ENCODE measurements around the gene GUCA2B. TPM values are rescaled to one million over a fixed set of nuclear protein-coding genes. Genes with fewer than 3 reads are reported as not detected.

GUCA2B gene
- total RNA-seq, 2 donors from 2014 or later, result not detected

DNA sequence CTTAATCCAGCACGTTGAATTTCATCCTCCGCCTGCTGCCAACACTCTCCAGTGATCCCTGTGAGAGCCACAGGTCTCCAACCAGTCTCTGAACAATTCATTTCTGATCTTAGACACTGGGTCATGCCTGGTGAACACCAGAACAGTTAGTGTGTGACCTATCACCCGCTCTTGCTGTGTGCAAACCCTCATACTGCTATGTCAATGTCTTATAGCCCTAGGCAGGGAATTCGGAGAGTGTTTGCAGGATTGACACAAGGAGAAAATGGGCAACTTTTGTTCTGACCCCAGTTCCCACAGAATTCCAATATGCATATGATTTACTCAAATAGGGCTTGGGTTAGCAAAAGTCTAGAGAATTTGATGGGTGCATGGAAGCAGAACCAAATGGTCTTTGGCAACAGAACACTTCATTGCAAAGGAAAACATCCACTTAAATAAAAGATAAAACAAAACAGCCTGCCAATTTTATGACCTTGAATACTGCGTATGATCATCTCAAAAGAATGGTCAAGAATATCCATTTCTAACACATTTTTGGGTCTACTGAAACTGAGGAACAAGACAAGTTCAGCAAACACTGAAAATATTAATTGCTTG, 23.0 kb upstream of the GUCA2B start:
- no peaks in the 10 kb centered on the region for H3K4me1 ChIP-seq
- H3K36me3 ChIP-seq, result no peaks in the 10 kb centered on the region
- DNase-seq (ENCODE audit: low spot score), result no peak
- no peaks in the 10 kb centered on the region for H3K9me3 ChIP-seq
- no peak overlapping the region for H3K4me3 ChIP-seq
- no peak overlapping the region for H3K27ac ChIP-seq
- no peaks in the 10 kb centered on the region for H3K27me3 ChIP-seq
- no peak for TF ChIP-seq CTCF (IDR thresholded peaks at IDR 0.05)

DNA sequence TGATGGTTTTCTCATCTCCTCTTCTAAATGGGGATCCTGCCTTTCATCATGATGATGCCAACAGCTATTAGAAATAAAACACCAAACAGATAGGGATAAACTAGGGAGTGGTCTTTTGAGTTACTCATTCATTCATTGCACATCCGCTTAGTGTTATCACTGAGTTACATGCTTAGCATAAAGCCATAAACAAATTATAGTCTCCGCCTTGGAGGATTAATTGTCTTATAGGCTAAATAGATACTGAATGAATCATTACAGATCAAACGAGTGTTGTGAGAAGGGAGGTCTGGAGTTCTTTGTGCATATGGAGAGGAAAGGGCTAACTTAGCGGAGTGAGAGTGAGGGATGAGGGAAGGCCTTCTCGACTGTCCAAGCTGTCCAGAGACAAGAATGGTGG, 19.8 kb upstream of the GUCA2B start:
- Histone ChIP-seq H3K36me3 (no peaks in the 10 kb centered on the region), H3K4me1 (no peaks in the 10 kb centered on the region), H3K27ac (no peak overlapping the region), H3K9me3 (no peaks in the 10 kb centered on the region), H3K27me3 (no peaks in the 10 kb centered on the region), H3K4me3 (no peak overlapping the region)
- no peak for TF ChIP-seq CTCF (IDR thresholded peaks at IDR 0.05)
- no peak for DNase-seq (ENCODE audit: low spot score)

GRCh38 chr1:42133809-42134526, 19.2 kb upstream of the GUCA2B start:
- H3K9me3 ChIP-seq, result no peaks in the 10 kb centered on the region
- no peak for DNase-seq (ENCODE audit: low spot score)
- no peaks in the 10 kb centered on the region for H3K4me1 ChIP-seq
- no peaks in the 10 kb centered on the region for H3K36me3 ChIP-seq
- H3K4me3 ChIP-seq, result no peak overlapping the region
- H3K27ac ChIP-seq, result no peak overlapping the region
- TF ChIP-seq CTCF (IDR thresholded peaks at IDR 0.05), result no peak
- no peaks in the 10 kb centered on the region for H3K27me3 ChIP-seq

- Histone ChIP-seq H3K4me1 (no peaks in the 10 kb centered on the region), H3K27ac (no peak overlapping the region), H3K9me3 (no peaks in the 10 kb centered on the region), H3K27me3 (no peaks in the 10 kb centered on the region), H3K4me3 (no peak overlapping the region), H3K36me3 (no peaks in the 10 kb centered on the region)
- no peak for TF ChIP-seq CTCF (IDR thresholded peaks at IDR 0.05)
- DNase-seq (ENCODE audit: low spot score), result no peak
These were observed 17.8 kb upstream of the GUCA2B start for GRCh38 chr1:42135426-42135825.

- Histone ChIP-seq H3K9me3 (no peaks in the 10 kb centered on the region), H3K36me3 (no peaks in the 10 kb centered on the region), H3K27me3 (no peaks in the 10 kb centered on the region), H3K4me1 (no peaks in the 10 kb centered on the region), H3K4me3 (no peak overlapping the region), H3K27ac (no peak overlapping the region)
- TF ChIP-seq CTCF (IDR thresholded peaks at IDR 0.05), result no peak
- no peak for DNase-seq (ENCODE audit: low spot score)
These were observed 16.7 kb upstream of the GUCA2B start for GRCh38 chr1:42136466-42136865.

Data from right atrium auricular region (tissue), 2 donors.